GM12891 (cell line): ENCODE data around the gene CD200.

Experiments used
- DNase-seq: peaks from one replicate; pipeline ENCODE4 v3.0.0; 2011; ENCODE audit warnings: low spot score; ENCODE audit not compliant: insufficient read length
- FAIRE-seq: peaks from 2 replicates; lab custom pipeline; 2011; peaks lifted over from hg19 to GRCh38; lab: Jason Lieb, UNC
- PAX5 ChIP-seq: IDR thresholded peaks from 2 replicates; pipeline ENCODE4 v1.6.1; 2011; ENCODE audit warnings: low read length, moderate library complexity, mild to moderate bottlenecking; ENCODE audit not compliant: insufficient read depth, severe bottlenecking
- POLR2A ChIP-seq: IDR thresholded peaks from 2 replicates; pipeline ENCODE4 v1.6.1; 2011; ENCODE audit warnings: low read depth, low read length, control low read depth
- POLR2AphosphoS5 ChIP-seq: IDR thresholded peaks from 2 replicates; pipeline ENCODE4 v1.6.1; 2011; ENCODE audit warnings: low read depth, low read length, control low read depth
- POU2F2 ChIP-seq: IDR thresholded peaks from 2 replicates; pipeline ENCODE4 v1.6.1; 2011; ENCODE audit warnings: low read depth, mild to moderate bottlenecking, control low read depth, low read length, moderate library complexity
- SPI1 ChIP-seq: IDR thresholded peaks from 2 replicates; pipeline ENCODE4 v1.6.1; 2011; ENCODE audit warnings: low read depth, low read length, control low read depth
- TAF1 ChIP-seq: IDR thresholded peaks from 2 replicates; pipeline ENCODE4 v1.6.1; 2011; ENCODE audit warnings: low read depth, low read length, control low read depth

Gene CD200

DNA sequence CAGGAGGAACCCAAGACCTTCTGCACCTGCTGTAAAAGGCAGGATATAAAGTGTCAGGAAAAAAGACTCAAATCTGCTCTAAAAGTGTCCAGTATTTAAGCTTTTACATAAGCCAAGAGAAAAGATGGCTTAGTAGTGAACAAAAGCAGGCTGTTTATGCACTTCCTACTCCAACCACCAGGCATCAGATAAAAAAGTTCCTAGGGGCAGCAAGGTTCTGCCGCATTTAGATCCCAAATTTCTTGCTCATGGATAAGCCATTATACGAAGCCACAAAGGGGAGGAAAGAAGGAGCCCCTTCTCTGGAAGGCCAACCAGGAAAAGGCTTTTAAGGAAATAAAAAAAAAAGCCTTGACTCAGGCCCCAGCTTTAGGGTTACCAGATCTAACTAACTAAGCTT, 28.3 kb upstream of the CD200 start:
- DNase-seq, result no peak
- FAIRE-seq, result no peak
- no peak for TF ChIP-seq SPI1
- no peak for TF ChIP-seq POLR2AphosphoS5
- no peak for TF ChIP-seq POU2F2
- no peak for TF ChIP-seq POLR2A
- TF ChIP-seq PAX5, result no peak
- TF ChIP-seq TAF1, result no peak

DNA sequence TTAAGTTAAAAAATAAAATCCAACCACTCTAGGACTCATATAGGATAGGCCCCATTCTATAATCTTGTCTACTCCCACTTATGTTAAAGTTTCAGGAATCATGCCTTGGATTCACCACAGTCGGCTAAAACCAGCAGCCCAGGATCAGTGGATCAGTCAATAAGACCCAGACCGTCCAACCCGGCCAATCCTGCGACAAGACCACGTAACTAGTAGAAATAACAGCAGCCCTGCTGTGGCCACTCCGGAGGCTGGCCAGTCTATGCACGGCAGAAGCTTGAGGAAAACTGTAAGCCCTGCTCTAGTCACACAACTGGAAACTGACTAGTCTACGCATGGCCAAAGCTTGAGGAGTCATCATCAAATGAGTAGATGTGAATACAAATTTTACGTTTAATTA, 26.1 kb upstream of the CD200 start:
- no peak for DNase-seq

DNA sequence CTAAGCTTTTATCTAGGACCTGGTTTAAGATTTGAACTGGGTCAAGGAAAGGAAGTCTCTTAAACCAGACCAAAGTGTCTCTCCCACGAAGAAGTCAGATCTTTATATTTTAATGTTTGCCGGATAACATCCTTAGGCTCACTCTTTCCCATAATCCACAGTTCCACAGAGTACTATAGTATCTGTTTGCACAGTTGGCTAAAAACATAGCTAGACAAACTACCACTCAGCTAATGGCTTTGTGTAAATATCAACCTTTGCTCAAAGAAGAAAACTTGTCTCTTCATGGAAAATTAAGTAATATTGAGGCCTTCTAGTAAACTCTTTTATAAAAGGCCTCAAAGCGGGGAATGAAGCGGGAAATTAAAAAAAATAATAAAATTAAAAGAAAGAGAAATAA, 25.4 kb upstream of the CD200 start:
- TF ChIP-seq POLR2A (no peak), SPI1 (no peak), POU2F2 (no peak), TAF1 (no peak), PAX5 (no peak), POLR2AphosphoS5 (no peak)
- FAIRE-seq, result no peak
- DNase-seq, result no peak

More for the DNA sequence above, 26.1 kb upstream of the CD200 start:
- TF ChIP-seq PAX5 (no peak), POLR2A (no peak), POU2F2 (no peak), SPI1 (no peak), TAF1 (no peak), POLR2AphosphoS5 (no peak)
- FAIRE-seq, result no peak

DNA sequence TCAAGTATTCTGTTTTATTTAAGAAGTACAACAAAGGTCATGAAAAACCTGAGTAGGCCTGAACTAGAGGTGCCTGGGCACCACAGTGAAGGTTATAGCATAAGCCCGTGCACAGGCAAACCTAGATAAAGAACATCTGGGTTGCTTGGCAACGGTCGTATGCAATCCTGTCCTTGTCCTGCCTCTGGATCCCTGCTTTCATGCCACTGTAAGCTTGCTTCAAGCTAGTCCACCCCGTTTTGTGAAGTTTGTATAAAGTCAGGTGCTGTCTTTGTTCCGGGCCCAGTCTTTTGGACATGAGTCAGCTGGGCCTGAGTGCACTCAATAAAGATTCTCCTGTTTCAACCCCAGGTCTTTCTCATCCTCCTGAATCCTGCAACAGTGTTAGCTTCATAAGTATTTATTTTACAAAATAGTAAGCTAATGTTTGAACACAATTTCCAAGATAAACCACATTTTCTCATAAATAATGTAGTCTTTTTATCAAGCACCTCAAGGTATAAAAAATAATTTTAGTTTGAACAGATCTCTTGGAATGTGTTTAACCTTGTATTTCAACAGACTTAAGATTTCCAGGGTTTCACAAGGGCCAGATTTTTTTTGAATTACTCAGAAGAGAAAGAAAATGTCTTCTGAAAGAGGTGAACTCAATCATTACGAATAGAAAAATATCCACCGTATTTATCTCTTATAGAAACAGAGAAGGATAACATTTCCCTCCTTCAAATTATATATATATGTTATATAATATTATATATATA, 24.6 kb upstream of the CD200 start:
- DNase-seq (no peak), FAIRE-seq (no peak)
- TF ChIP-seq POLR2A (no peak), POU2F2 (no peak), PAX5 (no peak), SPI1 (no peak), POLR2AphosphoS5 (no peak), TAF1 (no peak)

DNA sequence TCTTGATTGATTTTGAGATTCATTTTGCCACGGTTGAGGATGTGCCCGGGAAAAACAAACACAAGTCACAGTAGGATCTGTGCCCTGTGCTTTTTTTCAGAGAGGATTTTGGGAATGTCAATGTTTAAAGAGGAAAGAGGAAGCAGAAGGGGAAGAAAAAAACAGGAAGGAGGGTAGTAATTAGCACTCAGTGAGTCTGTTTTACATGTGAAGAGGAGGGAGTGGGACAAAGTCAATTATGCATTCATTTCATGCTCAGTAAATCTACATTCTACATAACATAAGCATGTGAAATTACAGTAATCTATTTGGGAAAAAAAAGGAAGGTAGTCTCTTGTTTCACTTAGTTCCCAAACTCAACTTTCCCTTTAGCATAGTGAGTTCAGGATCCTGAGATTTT, 18.3 kb upstream of the CD200 start:
- FAIRE-seq, result no peak
- no peak for DNase-seq
- TF ChIP-seq PAX5 (no peak), POLR2AphosphoS5 (no peak), SPI1 (no peak), POU2F2 (no peak), POLR2A (no peak), TAF1 (no peak)

DNA sequence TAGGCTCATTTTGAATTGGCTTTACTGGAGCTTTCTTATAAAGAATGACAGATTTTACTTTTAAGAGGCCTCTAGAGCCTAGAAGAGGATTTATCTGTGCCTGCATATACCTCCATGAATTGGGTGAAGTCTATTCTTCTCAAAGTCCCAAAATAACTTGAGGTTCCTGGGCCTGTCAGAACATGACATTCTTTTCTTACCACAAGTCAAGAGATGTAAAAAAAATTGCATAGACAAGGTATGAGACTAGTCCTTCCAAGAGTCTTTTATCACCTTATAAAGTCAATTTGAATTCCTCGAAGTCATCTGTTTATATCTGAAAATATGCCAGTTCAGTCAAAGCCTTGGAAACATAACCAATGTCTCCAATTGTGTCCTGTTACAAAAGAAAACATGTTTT, 17.2 kb upstream of the CD200 start:
- FAIRE-seq, result no peak
- TF ChIP-seq SPI1 (no peak), TAF1 (no peak), PAX5 (no peak), POU2F2 (no peak), POLR2AphosphoS5 (no peak), POLR2A (no peak)
- no peak for DNase-seq

DNA sequence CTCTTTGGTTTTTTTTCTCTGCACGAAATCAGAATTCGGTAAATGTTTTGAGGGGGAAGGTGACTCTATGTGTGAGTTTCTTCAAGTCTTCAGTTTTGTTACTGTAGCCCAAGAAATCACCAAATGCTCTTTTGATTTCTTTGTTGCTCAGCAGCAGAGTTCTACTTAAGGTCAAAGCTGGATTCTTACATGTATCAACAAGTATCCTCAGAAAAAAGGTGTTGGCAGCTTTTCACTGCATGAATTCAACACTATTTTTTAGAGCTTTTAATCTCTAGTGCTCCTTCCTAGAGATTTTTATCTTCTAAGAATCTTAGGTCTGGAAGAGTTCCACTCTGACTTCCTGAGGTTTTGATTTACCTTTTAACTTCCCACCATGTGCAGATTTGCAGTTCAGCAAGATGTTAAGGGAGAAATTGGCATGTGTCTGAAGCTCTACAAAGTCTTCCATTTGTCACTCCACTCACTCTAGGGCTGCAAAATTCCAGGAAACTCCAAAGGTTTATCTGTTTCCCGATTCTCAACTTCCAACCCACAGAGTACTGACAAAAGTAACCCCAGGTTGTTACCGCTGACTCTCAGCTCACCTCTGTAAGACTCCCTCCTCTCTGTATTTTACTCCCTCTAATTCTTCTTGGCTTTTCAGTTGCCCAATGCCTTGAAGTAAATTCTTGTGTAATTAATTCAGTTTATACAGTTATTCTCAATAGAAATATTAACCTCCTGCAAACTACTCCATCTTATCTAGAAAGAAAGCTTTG, 13.3 kb upstream of the CD200 start:
- no peak for TF ChIP-seq SPI1
- no peak for TF ChIP-seq TAF1
- no peak for TF ChIP-seq POLR2AphosphoS5
- no peak for TF ChIP-seq PAX5
- no peak for TF ChIP-seq POU2F2
- no peak for TF ChIP-seq POLR2A
- peak; percentile 41 for FAIRE-seq
- DNase-seq, result no peak

DNA sequence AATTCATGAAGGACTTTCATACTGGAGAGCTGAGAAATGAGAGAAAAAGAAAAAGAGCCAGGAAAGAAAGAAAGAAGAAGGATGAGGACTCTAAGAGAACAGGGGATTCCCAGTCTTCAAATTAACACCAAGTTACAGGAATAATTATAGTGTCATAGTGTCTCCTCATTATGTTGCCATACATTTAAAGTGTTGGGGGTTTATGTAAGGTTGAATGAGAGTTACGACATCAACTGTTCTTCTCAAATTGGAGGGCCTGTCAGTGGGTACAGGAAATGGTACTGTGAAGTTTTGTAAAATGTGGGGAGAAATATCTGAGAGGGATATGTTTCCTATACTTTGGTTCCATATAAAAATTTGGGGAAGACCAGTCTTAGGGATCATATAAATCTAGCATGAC, 12.3 kb upstream of the CD200 start:
- FAIRE-seq (no peak), DNase-seq (no peak)
- TF ChIP-seq TAF1 (no peak), POU2F2 (no peak), POLR2AphosphoS5 (no peak), SPI1 (no peak), PAX5 (no peak), POLR2A (no peak)

DNA sequence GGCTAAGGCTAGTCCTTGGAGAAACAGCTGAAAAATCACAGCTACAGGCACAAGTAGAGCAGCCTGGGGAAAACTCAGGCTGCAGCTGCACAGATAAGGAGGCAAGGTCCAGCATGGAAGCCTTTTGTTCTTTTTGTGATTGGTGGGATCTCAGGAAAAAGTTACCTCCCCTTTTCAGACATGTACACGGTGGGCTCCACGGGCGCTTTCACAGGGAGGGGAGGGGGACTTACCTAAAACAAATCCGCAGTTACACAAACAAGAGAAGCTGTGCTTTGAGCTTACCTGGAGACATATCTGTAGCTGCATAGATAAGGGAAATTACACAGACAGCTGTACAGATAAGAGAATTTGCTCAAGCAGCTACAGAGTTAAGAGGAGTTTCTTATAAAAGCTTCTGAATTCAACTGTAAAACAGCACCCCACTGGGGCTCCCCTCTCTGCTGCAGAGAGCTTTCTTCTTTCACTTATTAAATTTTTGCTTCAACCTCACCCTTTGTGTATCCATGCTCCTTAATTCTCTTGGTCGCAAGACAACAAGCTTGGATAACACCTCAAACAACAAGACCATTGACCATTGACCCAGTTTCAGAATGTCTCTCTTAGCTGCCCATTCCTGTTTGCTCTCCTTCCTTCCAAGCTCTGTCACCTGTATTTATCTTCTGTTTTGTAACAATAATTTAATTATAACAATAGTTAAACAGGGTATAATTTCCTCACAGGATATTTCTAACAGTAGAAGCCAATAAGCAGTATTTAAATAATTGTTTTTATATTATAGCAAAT, 10.9 kb upstream of the CD200 start:
- FAIRE-seq (no peak), DNase-seq (no peak)
- TF ChIP-seq SPI1 (no peak), TAF1 (no peak), POLR2A (no peak), POU2F2 (no peak), POLR2AphosphoS5 (no peak), PAX5 (no peak)
